Fibroblast of peridontal ligament (primary cell): ENCODE measurements around the gene CD6.
A peak's percentile ranks its signal among the peaks of the same experiment; 100 is the strongest.

ENCODE experiments used
- DNase-seq: peaks from one replicate; pipeline ENCODE4 v3.0.0-alpha.2; 2010; ENCODE audit errors: extremely low read depth

Gene CD6

DNA sequence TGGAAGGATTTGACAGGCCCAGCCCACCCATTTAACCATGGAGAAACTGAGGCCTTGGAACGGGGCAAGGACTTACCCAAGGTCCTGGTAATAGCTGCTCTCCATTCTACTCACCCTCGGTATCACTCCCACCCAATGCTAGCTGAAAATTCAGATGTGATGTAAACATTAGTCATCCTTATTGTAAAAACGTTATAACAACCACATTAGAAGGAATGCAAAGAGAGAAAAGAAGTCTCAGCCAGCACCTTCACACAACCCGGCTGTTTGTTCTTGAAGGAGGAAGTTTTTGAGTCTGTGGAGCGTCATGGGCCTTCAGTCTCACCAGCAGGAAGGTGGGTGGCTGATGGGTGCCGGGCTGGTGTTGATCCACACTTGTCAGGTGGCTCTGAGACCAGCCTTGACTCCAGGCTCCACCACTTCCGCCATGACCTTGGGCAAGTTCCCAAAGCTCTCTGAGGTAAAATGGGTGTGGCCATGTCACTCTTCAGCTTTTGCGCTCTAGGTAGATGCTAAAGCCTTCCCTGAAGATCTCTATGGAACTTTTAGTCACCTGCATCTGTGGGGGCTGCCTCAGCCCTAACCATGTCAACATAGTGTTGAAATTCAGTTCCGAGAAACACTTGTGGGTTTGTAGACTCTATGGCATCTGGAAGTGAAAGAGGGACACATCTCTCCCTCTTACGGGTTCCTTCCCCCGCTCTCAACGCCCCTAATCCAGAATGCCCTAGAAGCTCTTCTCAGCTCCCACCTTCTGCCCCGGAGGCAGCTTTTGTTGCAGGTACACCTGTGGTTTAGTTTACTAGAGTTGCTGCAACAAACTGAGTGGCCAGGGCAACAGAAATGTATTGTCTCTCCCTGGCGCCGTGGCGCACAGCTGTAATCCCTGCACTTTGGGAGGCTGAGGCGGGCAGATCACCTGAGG, 14.8 kb downstream of the CD6 start:
- DNase-seq, result peak; percentile 2

GRCh38 chr11:60987577-60988277, 16.2 kb downstream of the CD6 start:
- no peak for DNase-seq

DNA sequence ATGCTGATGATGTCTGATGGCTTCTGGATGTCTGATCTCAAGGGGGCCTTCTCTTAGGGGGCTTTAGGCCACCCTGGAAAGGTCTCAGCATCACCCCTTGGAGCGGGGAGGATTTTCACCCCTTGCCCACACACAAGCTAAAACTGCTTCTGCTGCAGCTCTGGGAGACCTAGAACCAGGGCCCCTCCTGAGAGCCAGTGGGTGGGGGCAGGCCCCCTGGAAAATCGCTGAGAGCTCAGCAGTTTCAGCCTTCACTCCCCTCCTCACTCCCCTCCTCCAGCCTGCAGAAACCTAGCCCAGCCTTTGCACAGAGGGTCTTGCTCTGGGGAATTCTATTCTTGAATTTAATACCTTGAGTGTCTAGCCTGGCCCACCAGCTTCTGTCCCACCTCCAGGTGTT, 17.2 kb downstream of the CD6 start:
- no peak for DNase-seq

DNA sequence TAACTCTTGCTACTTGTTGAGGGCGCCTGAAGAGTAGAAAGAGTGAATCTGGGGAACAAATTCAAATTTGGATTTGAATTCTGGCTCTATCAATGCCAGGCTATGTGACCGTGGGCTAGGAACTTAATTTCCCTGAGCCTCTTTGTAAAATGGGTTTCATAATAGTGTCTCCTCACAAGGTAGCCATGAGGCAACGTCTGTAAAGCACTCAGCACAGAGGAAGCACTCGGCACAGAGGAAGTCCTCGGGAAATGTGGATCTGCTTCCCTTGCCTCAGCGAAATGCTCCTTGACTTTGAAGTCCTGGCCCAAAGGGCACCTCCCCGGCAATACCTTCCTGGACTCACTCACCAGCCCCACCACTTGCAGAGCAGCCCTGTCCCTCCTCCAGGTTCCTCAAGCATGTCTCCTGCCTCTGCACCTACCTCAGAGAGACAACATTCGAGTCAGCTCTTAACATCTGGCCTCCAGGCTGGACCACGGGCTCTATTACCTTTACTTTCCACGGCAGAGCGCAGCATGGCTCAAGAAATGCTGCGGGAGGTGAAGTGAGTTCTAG, 17.7 kb downstream of the CD6 start:
- no peak for DNase-seq

DNA sequence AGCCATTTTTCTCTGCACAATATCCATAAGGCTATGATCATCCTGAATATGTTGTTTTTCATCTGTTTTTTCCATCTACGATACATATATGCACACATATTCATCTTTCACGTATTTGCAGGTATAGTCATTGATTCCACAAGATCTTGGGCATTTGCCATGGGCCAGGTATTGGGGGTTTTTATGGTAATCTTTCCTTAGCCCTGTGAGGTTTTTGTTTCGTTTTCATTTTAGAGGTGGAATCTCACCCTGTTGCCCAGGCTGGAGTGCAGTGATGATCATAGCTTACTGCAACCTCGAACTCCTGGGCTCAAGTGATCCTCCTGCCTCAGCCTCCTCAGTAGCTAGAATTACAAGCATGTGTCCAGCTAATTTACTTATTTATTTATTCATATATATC, 20.0 kb downstream of the CD6 start:
- DNase-seq, result no peak

DNA sequence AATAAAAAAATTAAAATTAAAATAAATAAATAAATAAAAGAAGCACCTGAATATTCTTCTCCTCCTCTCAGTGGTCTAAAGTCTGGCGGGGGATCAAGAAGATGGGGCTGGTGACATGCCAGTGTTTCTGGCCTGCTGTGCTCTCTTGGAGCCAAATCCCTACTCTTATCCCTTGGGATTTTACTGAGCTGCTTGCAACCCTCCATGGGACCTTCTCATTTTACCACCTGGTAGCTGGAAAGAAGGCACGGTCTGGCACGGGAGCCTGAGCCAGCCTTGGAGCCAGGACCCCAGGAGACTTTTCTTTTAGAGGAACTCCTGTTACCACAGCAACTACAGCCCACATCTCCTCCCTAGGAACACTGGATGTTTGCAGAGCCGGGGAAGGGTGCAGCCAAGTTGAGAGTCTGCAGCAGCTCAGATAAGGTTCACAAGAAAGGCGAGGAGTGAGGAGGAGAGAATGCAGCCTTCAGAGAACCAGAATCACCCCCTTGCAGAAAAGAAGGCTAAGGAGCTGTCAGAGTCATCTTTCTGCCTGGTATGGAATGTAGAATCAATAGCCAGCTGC, 21.4 kb downstream of the CD6 start:
- DNase-seq, result no peak

DNA sequence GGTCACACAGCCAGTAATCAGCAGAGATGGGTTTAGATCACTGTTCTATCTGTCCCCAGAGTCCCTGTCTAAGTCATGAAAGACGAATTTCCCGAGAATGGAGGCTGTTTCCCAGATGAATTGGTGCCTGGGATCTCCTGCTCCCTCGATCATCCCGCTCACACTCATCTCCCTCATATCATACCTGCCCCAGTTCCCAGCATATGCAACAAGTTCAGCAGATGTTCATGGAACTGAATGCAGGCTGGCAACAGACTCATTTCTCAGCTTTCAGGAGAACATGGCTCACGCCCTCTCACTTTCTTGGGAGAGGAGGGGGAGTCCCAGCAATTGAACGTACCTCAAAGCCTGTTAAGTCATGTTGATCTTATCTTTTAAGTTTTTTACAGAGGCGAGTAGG, 22.1 kb downstream of the CD6 start:
- DNase-seq, result no peak

GRCh38 chr11:60994541-60995080, 23.1 kb downstream of the CD6 start:
- peak; percentile 2 for DNase-seq

- no peak for DNase-seq
Measured at GRCh38 chr11:60995798-60996197, 24.3 kb downstream of the CD6 start.

DNA sequence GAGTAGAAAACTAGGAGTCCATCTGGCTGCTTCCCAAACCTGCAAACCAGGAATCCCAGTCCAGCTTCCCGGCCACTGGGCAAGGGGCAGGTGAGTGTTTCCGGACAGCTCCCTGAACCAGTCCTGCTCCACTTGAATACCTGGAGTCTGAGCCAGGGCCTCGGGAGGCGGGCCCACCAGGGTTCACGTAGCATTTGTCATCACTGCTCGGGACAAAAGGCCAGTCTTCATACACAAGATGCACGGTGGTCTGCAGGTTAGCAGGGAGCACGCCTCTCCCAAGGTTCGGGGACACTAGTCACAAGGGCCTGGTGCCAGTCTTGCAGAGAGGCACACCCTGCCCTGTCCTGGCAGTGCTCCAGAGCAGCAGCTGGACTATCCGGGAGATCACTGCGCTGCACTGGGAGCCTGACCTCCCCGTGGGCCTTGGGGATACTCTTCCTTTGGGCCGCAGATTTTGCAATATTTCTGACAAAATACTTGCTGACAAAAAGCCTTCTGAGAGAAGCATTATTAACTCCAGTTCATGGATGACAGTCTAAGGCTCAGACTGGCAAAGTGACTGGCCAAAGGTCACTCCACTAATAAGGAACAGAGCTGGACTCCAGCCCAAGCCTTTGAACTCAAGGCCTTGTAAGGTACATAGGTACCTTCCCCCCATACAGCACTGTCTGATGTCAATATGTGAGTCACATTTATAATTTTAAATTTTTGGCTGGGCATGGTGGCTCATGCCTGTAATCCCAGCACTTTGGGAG, 25.1 kb downstream of the CD6 start:
- no peak for DNase-seq

GRCh38 chr11:61000426-61000825, 28.9 kb downstream of the CD6 start:
- DNase-seq, result no peak

- DNase-seq, result no peak
Measured at GRCh38 chr11:61001931-61002330, 30.5 kb downstream of the CD6 start.

GRCh38 chr11:61002598-61002997, 31.1 kb downstream of the CD6 start:
- no peak for DNase-seq

DNA sequence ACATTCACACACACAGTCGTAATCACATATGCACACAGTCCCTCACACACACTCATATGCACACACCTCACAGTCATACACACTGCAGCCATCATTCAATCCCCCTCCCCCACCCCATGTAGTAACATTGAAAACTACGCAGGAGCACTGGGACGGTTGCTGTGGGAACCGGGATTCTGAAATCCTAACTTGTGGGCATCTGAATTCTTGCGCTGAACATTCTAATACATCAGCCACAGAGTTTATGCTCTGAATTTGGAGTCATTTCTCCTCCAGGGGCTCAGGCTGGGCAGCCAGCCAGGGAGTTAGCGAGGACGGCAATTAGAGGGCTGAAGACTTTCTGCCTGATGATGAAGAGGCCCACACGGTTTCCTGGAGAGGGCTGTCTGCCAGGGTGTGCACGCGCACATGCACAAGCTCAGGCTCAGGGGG, 32.7 kb downstream of the CD6 start:
- DNase-seq, result peak; percentile 76

- DNase-seq, result peak; percentile 8
Measured at GRCh38 chr11:61004761-61005181, 33.3 kb downstream of the CD6 start.

DNA sequence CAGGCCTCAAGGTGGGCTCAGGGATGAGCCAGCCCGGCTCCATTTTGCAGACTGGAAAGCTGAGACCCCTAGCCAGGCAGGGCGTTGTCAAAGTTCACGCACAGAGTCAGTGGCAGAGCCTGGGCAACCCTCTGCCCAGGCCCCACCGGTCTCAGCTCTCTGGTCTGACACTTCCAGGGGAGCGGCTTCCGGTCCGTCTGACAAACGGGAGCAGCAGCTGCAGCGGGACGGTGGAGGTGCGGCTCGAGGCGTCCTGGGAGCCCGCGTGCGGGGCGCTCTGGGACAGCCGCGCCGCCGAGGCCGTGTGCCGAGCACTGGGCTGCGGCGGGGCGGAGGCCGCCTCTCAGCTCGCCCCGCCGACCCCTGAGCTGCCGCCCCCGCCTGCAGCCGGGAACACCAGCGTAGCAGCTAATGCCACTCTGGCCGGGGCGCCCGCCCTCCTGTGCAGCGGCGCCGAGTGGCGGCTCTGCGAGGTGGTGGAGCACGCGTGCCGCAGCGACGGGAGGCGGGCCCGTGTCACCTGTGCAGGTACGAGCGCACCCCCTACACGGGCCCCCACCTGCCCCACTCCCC, 36.0 kb downstream of the CD6 start:
- no peak for DNase-seq

DNA sequence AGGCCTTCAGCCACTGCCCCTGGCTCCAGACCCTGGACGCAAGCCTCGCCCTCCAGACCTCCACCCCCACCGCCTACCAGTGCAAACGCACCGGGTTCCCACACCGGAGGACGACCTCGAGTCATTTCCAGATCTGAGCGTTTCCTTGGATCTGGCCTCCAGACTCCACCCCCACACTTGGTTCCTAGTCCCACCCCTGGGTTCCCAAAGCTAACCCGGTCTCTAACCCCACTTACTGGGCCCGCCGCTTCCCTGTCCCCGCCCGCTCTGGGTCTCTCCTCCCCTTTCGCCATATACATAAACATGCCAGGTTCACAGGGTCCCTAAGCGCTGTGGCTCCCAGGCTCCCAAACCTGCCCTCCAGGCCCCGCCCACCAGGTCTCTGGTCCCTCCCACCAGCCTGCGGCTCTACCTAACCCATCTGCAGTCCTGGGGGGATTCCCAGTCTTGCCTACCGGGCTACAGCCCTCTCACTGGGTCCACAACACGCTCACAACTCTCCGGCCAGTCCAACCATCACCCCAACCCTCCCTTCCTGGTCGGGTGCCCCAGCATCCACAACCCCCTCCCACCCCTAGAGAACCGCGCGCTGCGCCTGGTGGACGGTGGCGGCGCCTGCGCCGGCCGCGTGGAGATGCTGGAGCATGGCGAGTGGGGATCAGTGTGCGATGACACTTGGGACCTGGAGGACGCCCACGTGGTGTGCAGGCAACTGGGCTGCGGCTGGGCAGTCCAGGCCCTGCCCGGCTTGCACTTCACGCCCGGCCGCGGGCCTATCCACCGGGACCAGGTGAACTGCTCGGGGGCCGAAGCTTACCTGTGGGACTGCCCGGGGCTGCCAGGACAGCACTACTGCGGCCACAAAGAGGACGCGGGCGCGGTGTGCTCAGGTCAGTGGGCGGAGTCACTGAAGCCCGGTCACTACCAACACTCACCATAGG, 36.7 kb downstream of the CD6 start:
- no peak for DNase-seq

DNA sequence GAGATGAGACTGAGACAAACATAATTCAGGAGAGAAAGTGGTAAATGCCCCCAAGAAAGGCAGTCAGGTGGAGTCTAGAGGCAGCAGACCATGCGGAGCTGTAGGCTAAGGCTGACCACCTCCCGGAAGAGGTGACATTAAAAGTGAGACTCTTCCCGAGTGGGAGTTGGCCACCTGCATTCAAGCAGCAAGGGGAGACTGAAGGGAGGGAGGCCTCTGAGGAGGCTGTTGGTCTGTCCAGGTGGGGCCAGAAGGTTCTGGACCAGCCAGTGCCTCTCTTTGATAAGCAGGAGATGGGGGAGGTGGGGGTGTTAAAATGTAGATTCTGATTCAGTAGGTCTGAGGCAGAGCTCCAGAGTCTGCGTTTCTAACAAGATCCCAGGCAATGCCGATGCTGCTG, 37.5 kb downstream of the CD6 start:
- DNase-seq, result no peak

DNA sequence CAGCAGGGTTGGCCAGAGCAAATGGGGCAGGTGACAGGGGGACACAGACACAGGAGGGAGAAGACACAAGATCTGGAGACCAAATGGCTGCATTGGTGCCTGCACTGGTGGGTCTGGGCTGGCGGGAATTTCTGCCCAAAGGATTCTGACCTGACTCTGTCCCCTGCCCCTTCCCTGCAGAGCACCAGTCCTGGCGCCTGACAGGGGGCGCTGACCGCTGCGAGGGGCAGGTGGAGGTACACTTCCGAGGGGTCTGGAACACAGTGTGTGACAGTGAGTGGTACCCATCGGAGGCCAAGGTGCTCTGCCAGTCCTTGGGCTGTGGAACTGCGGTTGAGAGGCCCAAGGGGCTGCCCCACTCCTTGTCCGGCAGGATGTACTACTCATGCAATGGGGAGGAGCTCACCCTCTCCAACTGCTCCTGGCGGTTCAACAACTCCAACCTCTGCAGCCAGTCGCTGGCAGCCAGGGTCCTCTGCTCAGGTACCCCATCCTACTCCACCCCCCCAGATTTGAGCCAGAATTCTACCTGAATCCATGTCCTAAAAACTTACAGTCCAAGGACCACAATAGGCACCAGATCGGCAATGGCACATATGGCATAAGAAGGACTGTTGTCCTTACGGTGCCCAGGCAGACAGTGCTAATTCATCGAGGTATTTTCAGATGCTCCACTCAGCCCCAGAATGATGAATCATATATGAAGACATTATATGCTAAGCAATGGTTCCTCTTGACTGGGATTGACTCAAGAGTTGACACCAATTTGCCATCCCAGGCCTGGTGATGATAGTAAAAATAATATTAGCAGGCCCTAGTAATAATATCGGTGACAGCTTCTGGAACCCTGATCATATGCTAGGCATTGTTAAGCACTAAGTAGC, 38.2 kb downstream of the CD6 start:
- DNase-seq, result no peak
